ENCODE measurements around the gene GLRX5.
A peak's percentile ranks its signal among the peaks of the same experiment; 100 is the strongest.

The GLRX5 gene

GRCh38 chr14:95534299-95535225, at the start of gene GLRX5:
TSS of gene GLRX5 (plus strand) at chr14:95535050. CDS start at chr14:95535090, 40 bp downstream.
- peak; percentile 100 for DNase-seq (ENCODE audit: low read depth, low spot score)
- peak within 1 kb of the TSS; percentile 85 for H3K4me3 ChIP-seq (ENCODE audit: low read depth, low read length)
- ChIA-PET CTCF (interaction anchor here (1.0 to 2.9 kb wide), 7 partner anchors 10 to 96 kb away, joined by 3 to 23 read pairs (median 7); no protein-coding TSS in a partner anchor), POLR2A (interaction anchor here (0.9 to 1.5 kb wide), 3 partner anchors 11 to 377 kb away, joined by 3 to 5 read pairs (median 4); no protein-coding TSS in a partner anchor)
- TF ChIP-seq CTCF (IDR thresholded peaks at IDR 0.05; ENCODE audit: insufficient read depth, low read length, missing control alignments): no peak

- POLR2A ChIA-PET: interaction anchor here (0.8 to 1.0 kb wide), 2 partner anchors 16 to 30 kb away, joined by 3 to 5 read pairs; no protein-coding TSS in a partner anchor
- TF ChIP-seq CTCF (IDR thresholded peaks at IDR 0.05; ENCODE audit: insufficient read depth, low read length, missing control alignments): no peak
- CTCF ChIA-PET: interaction anchor here (1.1 to 1.4 kb wide), 2 partner anchors 26 to 42 kb away, joined by 3 to 5 read pairs; no protein-coding TSS in a partner anchor
- H3K4me3 ChIP-seq (ENCODE audit: low read depth, low read length): no peak overlapping the region
- no peak for DNase-seq (ENCODE audit: low read depth, low spot score)
These were observed 49.5 kb upstream of the GLRX5 start for GRCh38 chr14:95485222-95485819.

- no peak for DNase-seq (ENCODE audit: low read depth, low spot score)
- H3K4me3 ChIP-seq (ENCODE audit: low read depth, low read length): no peak overlapping the region
- ChIA-PET CTCF (interaction anchor here (0.8 to 1.6 kb wide), 2 partner anchors 9 to 29 kb away, joined by 3 to 4 read pairs; partner anchors contain the start of gene SYNE3), POLR2A (no interaction called here)
- TF ChIP-seq CTCF (IDR thresholded peaks at IDR 0.05; ENCODE audit: insufficient read depth, low read length, missing control alignments): no peak
These were observed 47.8 kb upstream of the GLRX5 start for GRCh38 chr14:95486875-95487668.

GRCh38 chr14:95487669-95488084, 47.2 kb upstream of the GLRX5 start:
- CTCF ChIA-PET: interaction anchor here (0.8 to 1.6 kb wide), 3 partner anchors 9 to 28 kb away, joined by 3 to 4 read pairs (median 3); partner anchors contain the start of gene SYNE3
- no peak overlapping the region for H3K4me3 ChIP-seq (ENCODE audit: low read depth, low read length)
- POLR2A ChIA-PET: no interaction called here
- no peak for DNase-seq (ENCODE audit: low read depth, low spot score)
- TF ChIP-seq CTCF (IDR thresholded peaks at IDR 0.05; ENCODE audit: insufficient read depth, low read length, missing control alignments): no peak

GRCh38 chr14:95488376-95489213, 46.3 kb upstream of the GLRX5 start:
- no peak for TF ChIP-seq CTCF (IDR thresholded peaks at IDR 0.05; ENCODE audit: insufficient read depth, low read length, missing control alignments)
- POLR2A ChIA-PET: no interaction called here
- DNase-seq (ENCODE audit: low read depth, low spot score): no peak
- CTCF ChIA-PET: interaction anchor here (0.5 to 1.4 kb wide), 3 partner anchors 10 to 39 kb away, joined by 3 read pairs; no protein-coding TSS in a partner anchor
- H3K4me3 ChIP-seq (ENCODE audit: low read depth, low read length): no peak overlapping the region

Data from AG04449 (cell line).